Hematopoietic multipotent progenitor cell (in vitro differentiated cells): Measurements from ENCODE around the gene ROBO2. TPM values are rescaled to one million over a fixed set of nuclear protein-coding genes. Genes with fewer than 3 reads are reported as not detected.

Experiments used
- DNase-seq, 3 donors: peaks; one replicate each; pipeline ENCODE4 v3.0.0-alpha.2; 2011 to 2015; ENCODE audit warnings: low read depth in 2 of 3, low spot score in 2 of 3
- small RNA-seq: library from RNA; depleted of rRNA; stranded (forward); fragments of <200 nt; gene quantifications from one replicate; pipeline ENCODE3, GENCODE V24; 2012
- total RNA-seq: library from RNA; depleted of rRNA; stranded (reverse); fragments of >200 nt; gene quantifications from one replicate; pipeline ENCODE4 v1.2.3, GENCODE V29; 2012

The ROBO2 gene
- total RNA-seq, 1 donor = under 0.01 TPM

- DNase-seq = no peak
These were observed 586.3 kb downstream of the ROBO2 start for GRCh38 chr3:77626157-77626556.

- DNase-seq = no peak
These were observed 608.3 kb downstream of the ROBO2 start for GRCh38 chr3:77648214-77648613.

GRCh38 chr3:77648664-77649063, 608.8 kb downstream of the ROBO2 start:
- DNase-seq = no peak

- DNase-seq = no peak
These were observed 612.7 kb downstream of the ROBO2 start for GRCh38 chr3:77652624-77653023.

GRCh38 chr3:77655396-77655795, 615.5 kb downstream of the ROBO2 start:
- DNase-seq = no peak

- DNase-seq = no peak
These were observed 620.8 kb downstream of the ROBO2 start for GRCh38 chr3:77660718-77661117.

- no peak for DNase-seq
These were observed 628.0 kb downstream of the ROBO2 start for GRCh38 chr3:77667901-77668300.

- no peak for DNase-seq
These were observed 628.5 kb downstream of the ROBO2 start for GRCh38 chr3:77668376-77668775.

GRCh38 chr3:77672016-77672415, 632.1 kb downstream of the ROBO2 start:
- no peak for DNase-seq

- DNase-seq = no peak
These were observed 642.3 kb downstream of the ROBO2 start for GRCh38 chr3:77682162-77682561.

- DNase-seq = no peak
These were observed 644.2 kb downstream of the ROBO2 start for GRCh38 chr3:77684115-77684514.

- DNase-seq = no peak
These were observed 645.8 kb downstream of the ROBO2 start for GRCh38 chr3:77685713-77686112.

- DNase-seq = no peak
These were observed 646.7 kb downstream of the ROBO2 start for GRCh38 chr3:77686560-77686959.

GRCh38 chr3:77687545-77687944, 647.6 kb downstream of the ROBO2 start:
- no peak for DNase-seq

GRCh38 chr3:77690284-77690845, 650.5 kb downstream of the ROBO2 start:
- DNase-seq = no peak

- no peak for DNase-seq
These were observed 653.2 kb downstream of the ROBO2 start for GRCh38 chr3:77693147-77693546.

- DNase-seq = no peak
These were observed 659.3 kb downstream of the ROBO2 start for GRCh38 chr3:77699125-77699691.

Small RNA genes within 50 kb of the gene (small RNA-seq; reads per million reads assigned to genes)
- gene RNU6-386P = not detected
